GM19397 (cell line): ENCODE data around the gene NID2.

Experiments
- ATAC-seq: cut with Tn5 transposase; IDR thresholded peaks from one replicate; pipeline ENCODE4 v1.9.1; 2021; ENCODE audit warnings: mild to moderate bottlenecking, moderate library complexity; ENCODE audit not compliant: unreplicated experiment

NID2 gene

GRCh38 chr14:52080808-52081755, 12.2 kb upstream of the NID2 start:
- no peak for ATAC-seq

- no peak for ATAC-seq
Observed at GRCh38 chr14:52080158-52080800, 11.4 kb upstream of the NID2 start.

GRCh38 chr14:52079239-52079959, 10.5 kb upstream of the NID2 start:
- ATAC-seq = no peak

GRCh38 chr14:52078721-52079120, 9.9 kb upstream of the NID2 start:
- no peak for ATAC-seq

GRCh38 chr14:52078095-52078531, 9.3 kb upstream of the NID2 start:
- ATAC-seq = no peak

GRCh38 chr14:52077256-52077979, 8.6 kb upstream of the NID2 start:
- ATAC-seq = no peak

- ATAC-seq = no peak
Observed at GRCh38 chr14:52076334-52076733, 7.5 kb upstream of the NID2 start.

- no peak for ATAC-seq
Observed at GRCh38 chr14:52075371-52075770, 6.5 kb upstream of the NID2 start.

GRCh38 chr14:52073251-52073650, 4.4 kb upstream of the NID2 start:
- ATAC-seq = no peak

- no peak for ATAC-seq
Observed at GRCh38 chr14:52072266-52072780, 3.5 kb upstream of the NID2 start.

- no peak for ATAC-seq
Observed at GRCh38 chr14:52071675-52072074, 2.8 kb upstream of the NID2 start.

- no peak for ATAC-seq
Observed at GRCh38 chr14:52070051-52070431, 1.2 kb upstream of the NID2 start.

GRCh38 chr14:52069307-52070050, 620 bp upstream of the NID2 start:
- ATAC-seq = no peak

- ATAC-seq = no peak
Observed at GRCh38 chr14:52067873-52068614, 815 bp downstream of the NID2 start.

GRCh38 chr14:52064174-52064573, 4.7 kb downstream of the NID2 start:
- ATAC-seq = no peak

GRCh38 chr14:52063052-52063462, 5.8 kb downstream of the NID2 start:
- ATAC-seq = no peak

- no peak for ATAC-seq
Observed at GRCh38 chr14:52061890-52062289, 7.0 kb downstream of the NID2 start.

GRCh38 chr14:52061390-52061789, 7.5 kb downstream of the NID2 start:
- no peak for ATAC-seq

- no peak for ATAC-seq
Observed at GRCh38 chr14:52060080-52060479, 8.8 kb downstream of the NID2 start.
